Hepatocyte (in vitro differentiated cells): Measurements from ENCODE around the gene BIN1.

Experiments used
- EZH2phosphoT487 ChIP-seq: fragments of 200-600 bp; sonication (generic); IDR thresholded peaks from one replicate; pipeline ENCODE4 v1.6.1; 2018; ENCODE audit warnings: antibody characterized with exemption, mild to moderate bottlenecking, low read depth, moderate library complexity; ENCODE audit not compliant: unreplicated experiment, severe bottlenecking
- TF ChIP-seq, protein P1 (sequence below): fragments of 200-600 bp; sonication (generic); IDR thresholded peaks from 2 replicates; pipeline ENCODE4 v1.5.1; 2016; ENCODE audit warnings: antibody characterized with exemption, mild to moderate bottlenecking; ENCODE audit not compliant: poor library complexity

DNA sequence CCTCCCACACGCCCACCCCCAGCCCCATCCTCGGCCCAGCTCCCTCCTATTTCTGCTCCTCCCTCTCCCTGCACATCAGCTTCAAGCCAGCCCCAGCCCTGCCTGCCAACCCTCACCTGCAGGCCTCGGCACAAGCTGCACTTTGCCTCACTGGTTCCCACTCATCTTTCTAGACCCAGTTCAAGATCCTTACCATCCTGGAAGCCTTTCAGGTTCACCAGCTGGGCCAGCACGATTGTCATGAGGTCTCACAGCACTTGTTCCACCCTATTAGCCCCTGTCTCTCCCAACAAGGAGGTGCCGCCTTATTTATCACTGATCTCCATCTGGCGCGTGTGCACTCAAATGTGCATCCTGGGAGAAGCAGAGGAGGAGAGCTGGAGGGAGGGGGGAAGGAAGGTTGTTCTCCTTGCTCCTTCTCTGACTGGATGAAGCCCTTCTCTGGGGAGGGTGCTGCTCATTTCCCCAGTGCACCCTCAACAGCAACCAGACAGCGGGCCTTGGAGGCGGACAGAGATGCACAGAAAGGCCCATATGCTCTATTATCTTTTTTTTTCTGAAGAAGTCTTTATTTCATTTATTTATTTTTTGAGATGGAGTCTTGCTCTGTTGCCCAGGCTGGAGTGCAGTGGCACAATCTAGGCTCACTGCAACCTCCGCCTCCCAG is 15.5 kb upstream of the BIN1 start:
- TF ChIP-seq, protein P1, sequence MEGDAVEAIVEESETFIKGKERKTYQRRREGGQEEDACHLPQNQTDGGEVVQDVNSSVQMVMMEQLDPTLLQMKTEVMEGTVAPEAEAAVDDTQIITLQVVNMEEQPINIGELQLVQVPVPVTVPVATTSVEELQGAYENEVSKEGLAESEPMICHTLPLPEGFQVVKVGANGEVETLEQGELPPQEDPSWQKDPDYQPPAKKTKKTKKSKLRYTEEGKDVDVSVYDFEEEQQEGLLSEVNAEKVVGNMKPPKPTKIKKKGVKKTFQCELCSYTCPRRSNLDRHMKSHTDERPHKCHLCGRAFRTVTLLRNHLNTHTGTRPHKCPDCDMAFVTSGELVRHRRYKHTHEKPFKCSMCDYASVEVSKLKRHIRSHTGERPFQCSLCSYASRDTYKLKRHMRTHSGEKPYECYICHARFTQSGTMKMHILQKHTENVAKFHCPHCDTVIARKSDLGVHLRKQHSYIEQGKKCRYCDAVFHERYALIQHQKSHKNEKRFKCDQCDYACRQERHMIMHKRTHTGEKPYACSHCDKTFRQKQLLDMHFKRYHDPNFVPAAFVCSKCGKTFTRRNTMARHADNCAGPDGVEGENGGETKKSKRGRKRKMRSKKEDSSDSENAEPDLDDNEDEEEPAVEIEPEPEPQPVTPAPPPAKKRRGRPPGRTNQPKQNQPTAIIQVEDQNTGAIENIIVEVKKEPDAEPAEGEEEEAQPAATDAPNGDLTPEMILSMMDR = no peak
- TF ChIP-seq EZH2phosphoT487 = no peak
